GM19468 (cell line): ENCODE results near the gene VAMP8.
"Not testable (repeated sequence)": the region's sequence is repeated elsewhere in the genome, so short reads cannot be mapped to it uniquely, and the experiment has no call there.

Experiments used
- ATAC-seq: cut with Tn5 transposase; IDR thresholded peaks from one replicate; pipeline ENCODE4 v1.9.1; 2021; ENCODE audit warnings: mild to moderate bottlenecking, moderate library complexity, moderate number of reproducible peaks; ENCODE audit not compliant: unreplicated experiment; ENCODE audit errors: extremely low read depth

The VAMP8 gene

DNA sequence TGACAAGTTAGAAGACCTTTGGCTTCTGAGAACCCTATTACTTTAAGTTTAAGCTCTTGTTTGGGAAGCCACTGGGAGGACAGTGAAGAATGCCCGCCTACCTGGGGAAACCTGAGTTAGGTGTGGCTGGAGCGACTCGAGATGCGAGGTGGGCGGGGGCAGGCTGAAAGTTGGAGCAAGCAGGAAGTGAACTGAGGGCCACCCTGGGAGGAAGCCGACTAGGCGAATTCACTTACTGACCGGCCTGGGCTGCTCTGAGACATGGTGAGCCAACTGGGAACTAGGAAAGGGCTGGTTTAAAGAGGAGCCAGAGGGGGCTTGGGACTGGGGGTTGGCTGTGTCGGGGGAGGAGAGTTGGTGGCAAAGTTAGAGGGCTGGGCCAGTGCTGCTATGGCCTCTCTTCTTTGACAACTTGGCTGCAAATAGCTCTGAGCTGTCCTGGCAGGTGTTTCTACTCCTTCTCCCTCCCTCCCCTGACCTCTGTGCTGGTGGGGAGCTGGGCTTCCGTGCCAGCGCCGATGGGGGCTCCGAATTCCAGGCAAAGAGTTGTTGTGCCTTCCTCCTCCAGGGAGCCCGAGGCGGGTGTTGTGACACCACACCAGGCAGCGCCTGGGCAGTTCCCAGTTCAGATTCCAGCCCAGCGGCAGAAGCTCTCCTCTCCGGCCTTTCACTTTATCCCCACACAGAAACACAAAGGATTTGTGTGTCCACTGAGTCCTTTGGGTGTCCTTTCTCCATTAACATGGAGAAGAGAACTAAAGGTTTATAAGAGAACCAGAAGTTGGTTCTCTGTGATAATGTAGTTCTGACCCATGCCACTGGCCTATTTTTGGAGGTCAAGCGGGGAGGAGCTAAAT lies at the start of gene VAMP8:
Gene VAMP8, plus strand, starts transcription at position 201 of the 857 bp plus-strand sequence. Its CDS starts 61 bp downstream, at position 262.
- peak; percentile 17 for ATAC-seq

GRCh38 chr2:85527787-85528186 lies 49.6 kb upstream of the VAMP8 start:
- no peak for ATAC-seq

GRCh38 chr2:85528355-85528754 lies 49.0 kb upstream of the VAMP8 start:
- no peak for ATAC-seq

GRCh38 chr2:85529809-85530208 lies 47.6 kb upstream of the VAMP8 start:
- no peak for ATAC-seq

- no peak for ATAC-seq
Observed at GRCh38 chr2:85531589-85531988, 45.8 kb upstream of the VAMP8 start.

GRCh38 chr2:85534099-85534498 lies 43.3 kb upstream of the VAMP8 start:
- no peak for ATAC-seq

DNA sequence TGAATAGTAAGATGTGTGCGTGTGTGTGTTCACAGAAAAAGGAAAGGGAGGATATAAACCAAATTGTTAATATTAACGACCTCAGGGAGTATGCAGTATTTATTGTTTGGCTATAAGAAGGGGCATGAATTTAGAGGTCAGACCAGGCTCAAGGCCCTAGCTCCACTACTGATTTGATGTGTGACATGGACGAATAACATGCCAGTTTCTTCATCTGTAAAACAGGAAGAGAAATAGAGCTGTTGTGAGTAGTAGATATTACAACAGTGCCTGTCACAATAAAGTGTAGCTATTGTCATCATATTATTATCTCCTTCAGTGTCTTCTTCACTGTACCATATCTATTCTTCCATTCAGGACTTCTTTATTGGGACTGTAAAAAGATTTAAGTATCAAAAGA lies 42.5 kb upstream of the VAMP8 start:
- ATAC-seq = no peak

DNA sequence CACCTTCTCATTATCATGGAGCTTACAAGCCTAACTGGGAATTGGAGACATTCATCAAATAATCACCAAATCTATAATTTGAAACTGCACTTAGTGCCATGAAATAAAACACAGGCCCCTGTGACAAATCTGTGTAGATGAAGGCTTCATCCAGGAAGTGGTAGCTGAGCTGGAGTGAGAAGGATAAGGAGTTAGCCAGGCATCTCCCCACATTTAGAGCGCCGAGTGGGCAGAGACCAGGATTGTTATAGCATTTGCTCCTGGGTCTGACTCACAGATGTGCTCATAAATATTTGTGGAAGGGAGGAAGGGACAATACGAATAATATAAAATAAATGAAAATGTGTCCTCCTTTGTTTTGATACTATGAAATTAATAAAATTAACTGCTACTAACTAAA lies 40.9 kb upstream of the VAMP8 start:
- no peak for ATAC-seq

- ATAC-seq = no peak
Observed at GRCh38 chr2:85537600-85538506, 39.5 kb upstream of the VAMP8 start.

- ATAC-seq = peak; percentile 58
Observed at GRCh38 chr2:85538507-85539360, 38.7 kb upstream of the VAMP8 start, which contains the start of gene MAT2A. MAT2A (plus strand) TSS chr2:85539168; CDS start chr2:85539288, 120 bp downstream.

DNA sequence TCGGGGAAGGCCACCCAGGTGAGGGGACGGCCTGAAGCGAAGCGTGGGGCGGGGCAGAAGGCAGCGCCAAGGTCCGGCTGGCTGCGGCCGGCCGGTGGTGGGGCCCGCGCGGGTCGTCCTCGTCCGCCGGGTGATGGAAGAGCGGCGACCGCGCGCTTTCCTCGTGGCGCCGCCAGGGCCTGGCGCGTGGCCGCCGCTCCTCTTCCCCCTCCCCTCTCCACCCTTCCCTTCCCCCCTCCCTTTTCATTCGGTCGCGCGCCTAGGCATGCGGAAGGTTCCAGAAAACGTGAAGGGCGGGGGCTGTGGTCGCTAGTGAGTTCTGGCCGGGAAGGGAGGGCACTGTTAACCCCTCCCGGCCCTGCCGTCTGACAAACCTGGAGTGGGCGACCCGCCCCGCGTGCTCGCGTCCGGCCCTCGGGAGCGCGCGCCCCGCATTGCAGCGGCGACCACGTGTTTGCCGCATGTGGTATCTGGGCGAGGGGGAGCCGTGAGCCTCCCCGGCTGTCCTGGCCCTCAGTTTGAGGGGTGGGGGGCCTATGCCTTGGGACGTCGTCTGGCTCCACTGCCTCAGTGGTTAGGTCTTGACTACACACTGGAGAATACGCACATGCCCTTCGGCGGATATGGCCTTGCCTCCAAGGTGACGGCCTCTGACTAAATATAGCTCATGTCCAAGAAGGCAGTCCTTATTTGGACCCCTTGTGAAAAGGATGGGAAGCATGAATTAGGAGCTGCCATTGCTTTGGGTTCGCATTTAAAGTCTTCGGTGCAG lies 37.8 kb upstream of the VAMP8 start:
- peak; percentile 2 for ATAC-seq

- ATAC-seq = no peak
Observed at GRCh38 chr2:85540133-85540648, 37.2 kb upstream of the VAMP8 start.

DNA sequence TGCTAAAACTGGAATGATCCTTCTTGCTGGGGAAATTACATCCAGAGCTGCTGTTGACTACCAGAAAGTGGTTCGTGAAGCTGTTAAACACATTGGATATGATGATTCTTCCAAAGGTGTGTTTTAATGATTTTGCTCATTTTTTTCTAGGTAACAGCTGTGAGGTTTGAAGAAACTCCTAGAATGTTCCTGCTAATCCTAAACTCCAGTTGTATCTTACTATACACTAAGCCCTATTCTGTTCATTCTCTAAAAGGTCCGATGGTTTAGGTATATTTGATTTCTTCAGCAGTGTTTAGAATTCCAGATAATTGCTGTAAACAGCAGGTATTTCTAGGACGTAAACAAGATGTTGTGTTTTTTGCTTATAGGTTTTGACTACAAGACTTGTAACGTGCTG lies 36.1 kb upstream of the VAMP8 start:
- ATAC-seq = no peak

DNA sequence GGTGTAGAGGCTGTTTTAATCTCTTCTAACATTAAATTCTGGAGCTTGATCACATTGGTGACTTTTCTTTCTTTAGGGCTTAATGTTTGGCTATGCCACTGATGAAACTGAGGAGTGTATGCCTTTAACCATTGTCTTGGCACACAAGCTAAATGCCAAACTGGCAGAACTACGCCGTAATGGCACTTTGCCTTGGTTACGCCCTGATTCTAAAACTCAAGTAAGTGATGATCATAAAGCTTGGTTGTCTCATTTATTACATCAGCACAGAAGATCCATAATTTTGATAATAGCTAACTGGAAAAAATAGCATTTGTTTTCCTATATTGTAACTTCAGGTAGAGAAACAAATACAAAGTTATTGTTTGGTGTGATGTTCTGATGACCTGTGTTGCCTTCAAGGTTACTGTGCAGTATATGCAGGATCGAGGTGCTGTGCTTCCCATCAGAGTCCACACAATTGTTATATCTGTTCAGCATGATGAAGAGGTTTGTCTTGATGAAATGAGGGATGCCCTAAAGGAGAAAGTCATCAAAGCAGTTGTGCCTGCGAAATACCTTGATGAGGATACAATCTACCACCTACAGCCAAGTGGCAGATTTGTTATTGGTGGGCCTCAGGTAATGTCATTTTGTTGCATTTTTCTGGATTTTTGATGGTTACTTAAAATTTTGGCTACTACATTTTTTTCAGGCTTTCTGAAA lies 35.5 kb upstream of the VAMP8 start:
- ATAC-seq = no peak

GRCh38 chr2:85542777-85543176 lies 34.6 kb upstream of the VAMP8 start:
- no peak for ATAC-seq

DNA sequence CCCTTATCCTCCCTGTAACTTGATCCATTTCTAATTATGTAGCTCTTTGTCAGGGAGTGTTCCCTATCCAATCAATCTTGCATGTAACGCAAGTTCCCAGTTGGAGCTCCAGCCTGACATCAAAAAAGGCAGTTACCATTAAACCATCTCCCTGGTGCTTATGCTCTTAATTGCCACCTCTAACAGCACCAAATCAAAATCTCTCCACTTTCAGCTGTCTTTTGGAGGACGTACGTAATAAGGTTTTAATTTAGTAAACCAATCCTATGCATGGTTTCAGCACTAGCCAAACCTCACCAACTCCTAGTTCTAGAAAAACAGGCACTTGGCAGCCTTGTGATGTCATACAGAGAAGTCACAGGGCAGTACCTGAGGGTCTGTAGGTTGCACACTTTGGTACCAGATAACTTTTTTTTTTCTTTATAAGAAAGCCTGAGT lies 33.1 kb upstream of the VAMP8 start:
- ATAC-seq = not testable (repeated sequence)

GRCh38 chr2:85544915-85545779 lies 32.2 kb upstream of the VAMP8 start:
- not testable (repeated sequence) for ATAC-seq
